ENCODE data around the gene LCMT1.
"Not testable (repeated sequence)": the region's sequence is repeated elsewhere in the genome, so short reads cannot be mapped to it uniquely, and the experiment has no call there.

Gene LCMT1

GRCh38 chr16:25148568-25149215 lies 37.1 kb downstream of the LCMT1 start:
- H3K9me3 ChIP-seq (ENCODE audit: control insufficient read depth, insufficient read depth, low read depth, low read length) = no peaks in the 10 kb centered on the region
- H3K27me3 ChIP-seq (ENCODE audit: control insufficient read depth, insufficient read depth, low read length) = no peaks in the 10 kb centered on the region
- H3K4me3 ChIP-seq (ENCODE audit: low read depth, low read length) = peak overlapping the region; percentile 28; the same call in 1 of the 2 replicates
- H3K4me1 ChIP-seq (ENCODE audit: control insufficient read depth, insufficient read depth, low read length) = peaks cover 17% of the 10 kb centered on the region; the same call in 1 of the 2 replicates
- peaks cover 38% of the 10 kb centered on the region for H3K36me3 ChIP-seq (ENCODE audit: control insufficient read depth, insufficient read depth, low read length)
- H3K9ac ChIP-seq (ENCODE audit: low read length) = peak overlapping the region; percentile 61
- H3K27ac ChIP-seq (ENCODE audit: low read depth, low read length) = peak overlapping the region; percentile 61; the same call in 1 of the 2 replicates

- Histone ChIP-seq H3K4me3 (ENCODE audit: low read depth, low read length) (no peak overlapping the region), H3K36me3 (ENCODE audit: control insufficient read depth, insufficient read depth, low read length) (peaks cover 38% of the 10 kb centered on the region), H3K9me3 (ENCODE audit: control insufficient read depth, insufficient read depth, low read depth, low read length) (no peaks in the 10 kb centered on the region), H3K27me3 (ENCODE audit: control insufficient read depth, insufficient read depth, low read length) (no peaks in the 10 kb centered on the region), H3K4me1 (ENCODE audit: control insufficient read depth, insufficient read depth, low read length) (peaks cover 17% of the 10 kb centered on the region; the same call in 1 of the 2 replicates), H3K9ac (ENCODE audit: low read length) (no peak overlapping the region), H3K27ac (ENCODE audit: low read depth, low read length) (no peak overlapping the region)
These were observed 40.5 kb downstream of the LCMT1 start for GRCh38 chr16:25151996-25152395.

- Histone ChIP-seq H3K27ac (ENCODE audit: low read depth, low read length) (no peak overlapping the region), H3K9me3 (ENCODE audit: control insufficient read depth, insufficient read depth, low read depth, low read length) (no peaks in the 10 kb centered on the region), H3K4me3 (ENCODE audit: low read depth, low read length) (no peak overlapping the region), H3K4me1 (ENCODE audit: control insufficient read depth, insufficient read depth, low read length) (no peaks in the 10 kb centered on the region), H3K9ac (ENCODE audit: low read length) (no peak overlapping the region), H3K27me3 (ENCODE audit: control insufficient read depth, insufficient read depth, low read length) (no peaks in the 10 kb centered on the region), H3K36me3 (ENCODE audit: control insufficient read depth, insufficient read depth, low read length) (peaks cover 68% of the 10 kb centered on the region)
These were observed 44.3 kb downstream of the LCMT1 start for GRCh38 chr16:25155553-25156460.

- H3K27me3 ChIP-seq (ENCODE audit: control insufficient read depth, insufficient read depth, low read length) = no peaks in the 10 kb centered on the region
These were observed 45.8 kb downstream of the LCMT1 start for GRCh38 chr16:25157271-25157875.

GRCh38 chr16:25158401-25158800 lies 46.9 kb downstream of the LCMT1 start:
- H3K9ac ChIP-seq (ENCODE audit: low read length) = no peak overlapping the region
- peaks cover 71% of the 10 kb centered on the region for H3K36me3 ChIP-seq (ENCODE audit: control insufficient read depth, insufficient read depth, low read length)
- H3K27ac ChIP-seq (ENCODE audit: low read depth, low read length) = no peak overlapping the region
- no peak overlapping the region for H3K4me3 ChIP-seq (ENCODE audit: low read depth, low read length)
- no peaks in the 10 kb centered on the region for H3K4me1 ChIP-seq (ENCODE audit: control insufficient read depth, insufficient read depth, low read length)
- no peaks in the 10 kb centered on the region for H3K9me3 ChIP-seq (ENCODE audit: control insufficient read depth, insufficient read depth, low read depth, low read length)
- no peaks in the 10 kb centered on the region for H3K27me3 ChIP-seq (ENCODE audit: control insufficient read depth, insufficient read depth, low read length)

More at GRCh38 chr16:25157271-25157875, 45.8 kb downstream of the LCMT1 start:
- Histone ChIP-seq H3K27ac (ENCODE audit: low read depth, low read length) (no peak overlapping the region), H3K9me3 (ENCODE audit: control insufficient read depth, insufficient read depth, low read depth, low read length) (no peaks in the 10 kb centered on the region), H3K4me3 (ENCODE audit: low read depth, low read length) (no peak overlapping the region), H3K4me1 (ENCODE audit: control insufficient read depth, insufficient read depth, low read length) (no peaks in the 10 kb centered on the region), H3K36me3 (ENCODE audit: control insufficient read depth, insufficient read depth, low read length) (peaks cover 75% of the 10 kb centered on the region), H3K9ac (ENCODE audit: low read length) (no peak overlapping the region)

GRCh38 chr16:25161753-25162367 lies 50.3 kb downstream of the LCMT1 start:
- H3K4me3 ChIP-seq (ENCODE audit: low read depth, low read length) = no peak overlapping the region
- H3K27ac ChIP-seq (ENCODE audit: low read depth, low read length) = no peak overlapping the region
- no peak overlapping the region for H3K9ac ChIP-seq (ENCODE audit: low read length)
- H3K9me3 ChIP-seq (ENCODE audit: control insufficient read depth, insufficient read depth, low read depth, low read length) = no peaks in the 10 kb centered on the region
- no peaks in the 10 kb centered on the region for H3K27me3 ChIP-seq (ENCODE audit: control insufficient read depth, insufficient read depth, low read length)
- H3K36me3 ChIP-seq (ENCODE audit: control insufficient read depth, insufficient read depth, low read length) = peaks cover 85% of the 10 kb centered on the region
- no peaks in the 10 kb centered on the region for H3K4me1 ChIP-seq (ENCODE audit: control insufficient read depth, insufficient read depth, low read length)

- Histone ChIP-seq H3K4me3 (ENCODE audit: low read depth, low read length) (no peak overlapping the region), H3K9ac (ENCODE audit: low read length) (no peak overlapping the region), H3K36me3 (ENCODE audit: control insufficient read depth, insufficient read depth, low read length) (peaks cover 83% of the 10 kb centered on the region), H3K4me1 (ENCODE audit: control insufficient read depth, insufficient read depth, low read length) (no peaks in the 10 kb centered on the region), H3K27ac (ENCODE audit: low read depth, low read length) (no peak overlapping the region), H3K27me3 (ENCODE audit: control insufficient read depth, insufficient read depth, low read length) (no peaks in the 10 kb centered on the region), H3K9me3 (ENCODE audit: control insufficient read depth, insufficient read depth, low read depth, low read length) (no peaks in the 10 kb centered on the region)
These were observed 52.1 kb downstream of the LCMT1 start for GRCh38 chr16:25163683-25164082.

- Histone ChIP-seq H3K9ac (ENCODE audit: low read length) (no peak overlapping the region), H3K36me3 (ENCODE audit: control insufficient read depth, insufficient read depth, low read length) (peaks cover 87% of the 10 kb centered on the region), H3K9me3 (ENCODE audit: control insufficient read depth, insufficient read depth, low read depth, low read length) (no peaks in the 10 kb centered on the region), H3K4me1 (ENCODE audit: control insufficient read depth, insufficient read depth, low read length) (no peaks in the 10 kb centered on the region), H3K27me3 (ENCODE audit: control insufficient read depth, insufficient read depth, low read length) (no peaks in the 10 kb centered on the region), H3K4me3 (ENCODE audit: low read depth, low read length) (no peak overlapping the region), H3K27ac (ENCODE audit: low read depth, low read length) (no peak overlapping the region)
These were observed 53.7 kb downstream of the LCMT1 start for GRCh38 chr16:25165284-25165683.

- peaks cover 88% of the 10 kb centered on the region for H3K36me3 ChIP-seq (ENCODE audit: control insufficient read depth, insufficient read depth, low read length)
- not testable (repeated sequence) for H3K27ac ChIP-seq (ENCODE audit: low read depth, low read length); H3K9ac ChIP-seq (ENCODE audit: low read length); H3K9me3 ChIP-seq (ENCODE audit: control insufficient read depth, insufficient read depth, low read depth, low read length); H3K27me3 ChIP-seq (ENCODE audit: control insufficient read depth, insufficient read depth, low read length); H3K4me3 ChIP-seq (ENCODE audit: low read depth, low read length); H3K4me1 ChIP-seq (ENCODE audit: control insufficient read depth, insufficient read depth, low read length)
These were observed 56.4 kb downstream of the LCMT1 start for GRCh38 chr16:25167920-25168319.

GRCh38 chr16:25171390-25171789 lies 59.8 kb downstream of the LCMT1 start:
- H3K4me1 ChIP-seq (ENCODE audit: control insufficient read depth, insufficient read depth, low read length) = no peaks in the 10 kb centered on the region
- H3K9me3 ChIP-seq (ENCODE audit: control insufficient read depth, insufficient read depth, low read depth, low read length) = no peaks in the 10 kb centered on the region
- no peak overlapping the region for H3K27ac ChIP-seq (ENCODE audit: low read depth, low read length)
- H3K4me3 ChIP-seq (ENCODE audit: low read depth, low read length) = no peak overlapping the region
- H3K36me3 ChIP-seq (ENCODE audit: control insufficient read depth, insufficient read depth, low read length) = peaks cover 77% of the 10 kb centered on the region
- H3K27me3 ChIP-seq (ENCODE audit: control insufficient read depth, insufficient read depth, low read length) = no peaks in the 10 kb centered on the region
- H3K9ac ChIP-seq (ENCODE audit: low read length) = no peak overlapping the region

Measured in HUES6 (cell line).